Endothelial cell of umbilical vein (primary cell): ENCODE measurements around the gene LMNA.

Experiments used
- CTCF ChIP-seq, 2 donors: IDR thresholded peaks; 1 replicate in 1 of 2; 2 replicates in 1 of 2; pipeline ENCODE4 v1.5.1; 2011; ENCODE audit warnings: low read length in 2 of 2, mild to moderate bottlenecking in 2 of 2, moderate library complexity in 2 of 2, control low read depth in 1 of 2, inconsistent platforms in 1 of 2, low read depth in 1 of 2; ENCODE audit not compliant: insufficient read depth in 1 of 2; ENCODE audit errors: extremely low read depth in 1 of 2
- FOS ChIP-seq: IDR thresholded peaks from 2 replicates; pipeline ENCODE4 v1.6.1; 2011; ENCODE audit warnings: mild to moderate bottlenecking, low read length, moderate library complexity, borderline replicate concordance; ENCODE audit not compliant: insufficient read depth
- TF ChIP-seq, protein P1 (sequence below): IDR thresholded peaks from 2 replicates; pipeline ENCODE4 v1.6.1; 2011; ENCODE audit not compliant: insufficient read depth, insufficient read length

- TF ChIP-seq FOS (peak; percentile 98), CTCF (IDR thresholded peaks at IDR 0.05; ENCODE audit: extremely low read depth in 1 of 2, insufficient read depth in 1 of 2, low read depth in 1 of 2, low read length in 2 of 2) (no peak)
- TF ChIP-seq, protein P1, sequence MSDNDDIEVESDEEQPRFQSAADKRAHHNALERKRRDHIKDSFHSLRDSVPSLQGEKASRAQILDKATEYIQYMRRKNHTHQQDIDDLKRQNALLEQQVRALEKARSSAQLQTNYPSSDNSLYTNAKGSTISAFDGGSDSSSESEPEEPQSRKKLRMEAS = peak; percentile 57
These were observed at the start of gene LMNA for GRCh38 chr1:156114101-156114918.
